MCF 10A (cell line): ENCODE results near the gene B9D1. TPM values are rescaled to one million over a fixed set of nuclear protein-coding genes. Genes with fewer than 3 reads are reported as not detected.

ENCODE experiments used
- BruUV-seq: library from RNA; stranded (reverse); fragments of 400-500 nt; replicated peaks from 2 replicates; lab custom pipeline; 2021; lab: Mats Ljungman, UMichigan
- CTCF ChIA-PET: fragments of 300-600 bp; sonication (Branson Sonifier 250); formaldehyde crosslinking; extraction: SDS; loops from one replicate; lab custom pipeline; 2021; ENCODE audit warnings: antibody characterized with exemption, inconsistent platforms; lab: Yijun Ruan, JAX
- POLR2A ChIA-PET: fragments of 300-600, 350-650 bp; sonication (Branson Sonifier 250); formaldehyde crosslinking; extraction: SDS; loops from one replicate; lab custom pipeline; 2020; ENCODE audit warnings: antibody characterized with exemption, inconsistent platforms; lab: Yijun Ruan, JAX
- DNase-seq: peaks from one replicate; pipeline ENCODE4 v3.0.0-alpha.2; 2018; ENCODE audit not compliant: unreplicated experiment
- H3K27ac Mint-ChIP-seq: one replicate; pipeline ENCODE4 v1.8.0; 2022; ENCODE audit warnings: mild to moderate bottlenecking, low read depth, mixed read lengths; ENCODE audit not compliant: unreplicated experiment
- H3K27me3 Mint-ChIP-seq: one replicate; pipeline ENCODE4 v1.8.0; 2022; ENCODE audit warnings: mixed read lengths; ENCODE audit not compliant: insufficient read depth, unreplicated experiment
- H3K36me3 Mint-ChIP-seq: one replicate; pipeline ENCODE4 v1.8.0; 2022; ENCODE audit warnings: mild to moderate bottlenecking, moderate library complexity, mixed read lengths; ENCODE audit not compliant: insufficient read depth, unreplicated experiment
- H3K4me1 Mint-ChIP-seq: one replicate; pipeline ENCODE4 v1.8.0; 2022; ENCODE audit warnings: mixed read lengths; ENCODE audit not compliant: insufficient read depth, unreplicated experiment
- H3K4me3 Mint-ChIP-seq: one replicate; pipeline ENCODE4 v1.8.0; 2022; ENCODE audit warnings: mild to moderate bottlenecking, moderate library complexity, mixed read lengths; ENCODE audit not compliant: unreplicated experiment
- H3K9me3 Mint-ChIP-seq: one replicate; pipeline ENCODE4 v1.8.0; 2022; ENCODE audit warnings: mixed read lengths; ENCODE audit not compliant: unreplicated experiment
- CTCF ChIP-seq: fragments of 200-600 bp; IDR thresholded peaks from one replicate; pipeline ENCODE4 v1.8.0; 2022; ENCODE audit warnings: antibody characterized with exemption, mild to moderate bottlenecking; ENCODE audit not compliant: unreplicated experiment
- intact Hi-C: fragments of 100-400 bp; cut with micrococcal nuclease; formaldehyde crosslinking; loops from 2 replicates; pipeline ENCODE4 v1.14.1; 2022
- total RNA-seq: library from RNA; stranded (reverse); gene quantifications from 2 replicates; pipeline ENCODE4 v1.2.3, GENCODE V29; 2022

The B9D1 gene
- total RNA-seq, 1 experiment from 2014 or later: 33.0 TPM

- Mint-ChIP-seq H3K27ac (no peak overlapping the region), H3K4me1 (peaks cover 15% of the 10 kb centered on the region), H3K36me3 (peaks cover 27% of the 10 kb centered on the region), H3K4me3 (no peak overlapping the region), H3K9me3 (peaks cover 8% of the 10 kb centered on the region), H3K27me3 (no peaks in the 10 kb centered on the region)
- no peak for TF ChIP-seq CTCF
- BruUV-seq: no TSS peak
- no peak for DNase-seq
- CTCF ChIA-PET: interaction anchor here (0.6 kb wide), 1 partner anchor 824 kb away, joined by 4 read pairs; no protein-coding TSS in a partner anchor
- intact Hi-C loops: no loop called here
- POLR2A ChIA-PET: interaction anchor here (0.8 kb wide), 1 partner anchor 10 kb away, joined by 3 read pairs; no protein-coding TSS in a partner anchor
Measured at GRCh38 chr17:19322861-19323260, 39.7 kb downstream of the B9D1 start.

GRCh38 chr17:19322129-19322505, 40.4 kb downstream of the B9D1 start:
- Mint-ChIP-seq H3K4me3 (no peak overlapping the region), H3K4me1 (peaks cover 8% of the 10 kb centered on the region), H3K36me3 (peaks cover 31% of the 10 kb centered on the region), H3K9me3 (peaks cover 8% of the 10 kb centered on the region), H3K27ac (no peak overlapping the region), H3K27me3 (no peaks in the 10 kb centered on the region)
- POLR2A ChIA-PET: interaction anchor here (0.6 kb wide), 1 partner anchor 418 kb away, joined by 3 read pairs; no protein-coding TSS in a partner anchor
- CTCF ChIA-PET: no interaction called here
- no peak for TF ChIP-seq CTCF
- intact Hi-C loops: no loop called here
- no peak for DNase-seq
- no TSS peak for BruUV-seq

GRCh38 chr17:19321481-19322128, 40.9 kb downstream of the B9D1 start:
- no peaks in the 10 kb centered on the region for H3K27me3 Mint-ChIP-seq
- DNase-seq: no peak
- intact Hi-C loops: no loop called here
- no peak for TF ChIP-seq CTCF
- peaks cover 2% of the 10 kb centered on the region for H3K4me1 Mint-ChIP-seq
- peak overlapping the region; percentile 46 for H3K27ac Mint-ChIP-seq
- peaks cover 8% of the 10 kb centered on the region for H3K9me3 Mint-ChIP-seq
- BruUV-seq: no TSS peak
- H3K36me3 Mint-ChIP-seq: peaks cover 31% of the 10 kb centered on the region
- ChIA-PET CTCF (interaction anchor here (0.6 kb wide), 1 partner anchor 12 kb away, joined by 3 read pairs; no protein-coding TSS in a partner anchor), POLR2A (no interaction called here)
- no peak overlapping the region for H3K4me3 Mint-ChIP-seq

GRCh38 chr17:19320876-19321275, 41.6 kb downstream of the B9D1 start:
- POLR2A ChIA-PET: no interaction called here
- peaks cover 8% of the 10 kb centered on the region for H3K9me3 Mint-ChIP-seq
- no peak overlapping the region for H3K4me3 Mint-ChIP-seq
- no peak for TF ChIP-seq CTCF
- H3K4me1 Mint-ChIP-seq: no peaks in the 10 kb centered on the region
- intact Hi-C loops: no loop called here
- CTCF ChIA-PET: interaction anchor here (0.6 kb wide), 1 partner anchor 12 kb away, joined by 3 read pairs; no protein-coding TSS in a partner anchor
- H3K27me3 Mint-ChIP-seq: no peaks in the 10 kb centered on the region
- H3K36me3 Mint-ChIP-seq: peaks cover 37% of the 10 kb centered on the region
- no peak for DNase-seq
- H3K27ac Mint-ChIP-seq: peak overlapping the region; percentile 46
- BruUV-seq: no TSS peak
